ENCODE results near the gene IL12RB1.

The IL12RB1 gene

DNA sequence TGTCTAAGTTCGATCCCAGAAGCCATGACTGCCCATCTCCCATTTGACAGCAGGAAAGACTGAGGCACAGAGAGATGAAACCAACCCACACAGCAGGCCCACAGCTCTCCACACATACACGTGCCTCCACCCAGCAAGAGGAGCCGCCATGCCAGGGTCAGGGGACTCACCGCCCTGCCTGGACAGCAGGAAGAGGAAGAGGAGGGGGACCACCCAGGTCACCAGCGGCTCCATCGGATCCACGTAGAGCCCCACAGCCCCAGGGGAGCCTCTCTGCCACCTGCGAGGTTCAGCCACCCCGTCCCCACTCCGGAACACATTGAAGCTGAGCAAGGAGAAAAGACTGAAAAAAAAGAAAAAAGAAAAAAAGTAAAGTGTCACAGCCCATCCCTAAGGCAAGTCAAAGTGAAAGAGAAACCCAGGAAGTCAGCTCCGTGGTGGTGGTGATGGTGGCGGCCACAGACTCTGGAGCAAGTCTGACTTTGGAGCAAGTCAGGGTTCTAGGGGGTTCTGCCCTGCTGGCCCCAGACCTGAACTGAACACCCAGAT is at the start of gene IL12RB1:
Gene IL12RB1 (minus strand): TSS at position 345 of the 549 bp plus-strand sequence. CDS start 111 bp downstream, at position 234.
- DNase-seq (ENCODE audit: low spot score), result peak; percentile 67

DNA sequence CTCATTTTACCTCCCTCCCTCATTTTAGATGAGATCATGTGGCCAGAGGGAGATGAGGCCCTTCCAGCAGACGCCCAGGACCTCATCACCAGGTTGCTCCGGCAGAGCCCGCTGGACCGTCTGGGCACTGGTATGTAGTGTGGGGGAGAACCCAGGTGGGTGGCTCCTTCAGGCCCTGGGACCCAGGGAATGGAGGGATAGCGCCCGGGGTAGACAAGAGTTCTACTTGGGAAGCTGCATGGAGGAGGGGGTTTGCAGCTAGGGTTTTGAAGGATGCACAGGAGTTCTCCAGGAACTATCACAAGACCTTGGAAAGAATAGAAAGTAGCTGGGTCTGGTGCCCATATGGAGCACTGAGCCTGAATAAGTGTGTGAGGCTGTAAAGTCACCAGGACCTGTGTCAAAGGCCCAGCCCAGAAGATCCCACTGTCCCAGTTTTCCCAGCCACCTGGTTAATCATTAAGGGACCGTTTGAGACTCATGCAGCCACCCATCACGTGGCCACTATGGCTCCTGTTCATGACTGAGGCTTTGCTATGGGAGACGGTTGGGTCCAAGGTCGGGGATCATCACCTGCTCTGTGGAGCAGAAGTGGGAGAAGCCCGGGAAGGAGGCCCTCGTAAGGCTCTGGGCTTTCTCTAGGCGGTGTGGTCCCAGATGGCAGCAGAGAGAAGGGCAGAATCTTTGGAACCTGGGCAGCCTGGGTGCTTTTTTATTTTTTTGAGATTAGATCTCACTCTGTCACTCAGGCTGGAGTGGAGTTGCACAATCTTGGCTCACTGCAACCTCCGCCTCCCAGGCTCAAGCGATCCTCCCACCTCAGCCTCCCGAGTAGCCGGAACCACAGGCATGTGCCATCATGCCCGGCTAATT is 49.2 kb upstream of the IL12RB1 start:
- no peak for DNase-seq (ENCODE audit: low spot score)

DNA sequence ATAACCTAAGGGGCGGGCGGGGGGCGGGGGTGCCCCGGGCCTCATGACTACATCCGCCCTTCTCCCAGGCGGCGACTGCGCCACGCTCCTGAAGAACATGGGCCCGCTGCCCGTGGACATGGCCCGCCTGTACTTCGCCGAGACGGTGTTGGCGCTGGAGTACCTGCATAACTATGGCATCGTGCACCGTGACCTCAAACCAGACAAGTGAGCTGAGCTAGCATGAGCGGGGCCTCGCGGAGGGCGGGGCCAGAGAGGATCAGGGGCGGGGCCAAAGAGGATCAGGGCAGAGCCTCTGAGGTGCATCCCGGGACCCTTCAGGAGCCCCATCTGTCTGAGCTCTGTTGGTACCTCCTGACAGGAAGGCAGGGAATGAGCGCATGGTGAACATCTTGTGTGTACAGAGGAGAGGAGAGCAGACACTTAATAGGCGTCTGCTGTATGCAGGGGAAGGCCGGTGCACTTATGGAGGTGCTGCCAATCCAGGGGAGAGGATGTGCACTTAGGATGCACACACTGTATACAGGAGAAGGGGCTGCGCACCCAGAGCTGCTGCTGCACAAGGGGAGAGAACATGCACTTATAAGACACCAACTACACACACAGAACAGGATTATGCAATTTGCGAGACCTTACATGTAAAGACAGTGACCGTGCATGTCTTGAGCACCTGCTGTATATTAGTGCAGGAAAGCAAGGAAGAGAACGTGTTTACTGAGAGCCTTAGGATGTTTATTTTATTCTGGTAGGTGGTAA is 45.3 kb upstream of the IL12RB1 start:
- DNase-seq (ENCODE audit: low spot score), result no peak

DNA sequence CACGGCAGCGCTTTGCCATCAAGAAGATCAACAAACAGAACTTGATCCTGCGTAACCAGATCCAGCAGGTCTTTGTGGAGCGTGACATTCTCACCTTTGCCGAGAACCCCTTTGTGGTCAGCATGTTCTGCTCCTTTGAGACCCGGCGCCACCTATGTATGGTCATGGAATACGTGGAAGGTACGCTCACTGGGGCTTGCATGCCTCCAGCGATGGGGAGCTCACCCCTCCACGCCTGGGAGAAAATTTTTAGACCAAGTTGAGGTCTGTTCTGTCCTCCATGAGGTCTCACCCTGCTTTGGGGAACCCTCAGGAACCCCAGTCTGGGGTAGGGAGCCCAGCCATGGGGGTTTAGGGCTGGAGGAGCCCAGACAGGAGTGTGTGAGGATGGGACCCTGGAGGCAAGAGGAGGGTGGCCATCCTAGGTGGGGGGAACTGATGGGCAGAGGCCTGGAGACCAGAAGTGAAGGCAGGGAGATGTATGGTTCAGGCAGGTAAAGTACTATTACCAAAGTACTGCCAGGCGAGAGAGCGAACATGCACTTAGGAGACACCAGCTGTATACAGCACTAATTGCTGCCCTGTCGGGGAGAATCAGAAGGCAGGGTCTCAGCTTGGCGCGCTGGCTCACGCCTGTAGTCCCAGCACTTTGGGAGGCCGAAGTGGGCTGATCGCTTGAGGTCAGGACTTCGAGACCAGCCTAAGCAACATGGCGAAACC is 43.9 kb upstream of the IL12RB1 start:
- DNase-seq (ENCODE audit: low spot score), result no peak

DNA sequence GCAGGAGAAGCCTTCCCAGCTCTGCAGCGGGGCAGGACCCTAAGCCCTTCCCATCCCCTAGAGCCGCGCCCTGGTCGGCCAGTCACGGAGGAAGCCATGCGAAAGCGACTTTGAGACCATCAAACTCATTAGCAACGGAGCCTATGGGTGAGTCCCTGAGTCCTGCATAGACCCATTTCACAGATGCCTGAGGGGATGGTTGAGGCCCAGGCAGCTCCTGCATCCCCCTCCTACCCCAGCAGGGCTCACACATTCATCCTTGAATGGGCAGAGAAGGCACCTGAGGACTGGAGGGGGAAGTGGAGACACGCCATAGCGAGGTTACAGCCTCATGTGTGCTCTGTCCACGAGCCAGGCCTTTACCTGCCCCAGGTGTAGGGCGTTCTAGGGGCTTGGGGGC is 42.1 kb upstream of the IL12RB1 start:
- no peak for DNase-seq (ENCODE audit: low spot score)

DNA sequence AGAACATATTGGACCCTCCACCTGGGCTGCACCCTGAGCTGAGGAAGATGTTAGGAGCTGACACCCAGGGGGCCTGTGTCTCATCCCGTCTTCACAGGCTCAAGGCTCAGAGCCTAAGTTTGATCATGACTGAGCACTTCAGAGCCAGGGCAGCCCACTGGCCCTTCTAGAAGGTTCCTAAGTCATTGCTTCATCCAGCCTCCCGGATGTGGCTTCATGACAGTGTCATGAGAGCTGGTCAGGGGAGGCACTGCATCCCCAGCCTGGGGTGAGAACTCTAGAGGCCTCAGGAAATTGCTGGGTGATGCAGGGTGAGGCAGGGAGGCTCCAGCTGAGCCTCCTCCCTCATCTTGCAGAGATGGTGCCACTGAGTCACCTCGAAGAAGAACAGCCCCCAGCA is 41.3 kb upstream of the IL12RB1 start:
- peak; percentile 4 for DNase-seq (ENCODE audit: low spot score)

DNA sequence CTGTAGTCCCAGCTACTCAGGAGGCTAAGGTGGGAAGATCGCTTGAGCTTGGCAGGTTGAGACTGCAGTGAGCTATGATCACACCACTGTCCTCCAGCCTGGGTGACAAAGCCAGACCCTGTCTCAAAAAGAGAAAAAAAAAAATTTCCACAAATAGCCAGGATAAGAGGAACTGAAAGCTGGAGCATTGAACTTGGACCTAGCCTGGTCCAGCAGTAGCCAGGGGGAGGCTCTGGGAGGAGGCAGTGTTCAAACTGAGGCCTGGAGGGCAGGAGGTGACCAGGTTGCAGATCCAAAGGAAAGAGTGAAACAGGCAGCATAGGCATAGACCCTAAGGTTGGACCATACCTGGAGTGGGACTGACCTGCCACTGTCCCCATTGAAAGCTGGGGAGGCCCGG is 39.4 kb upstream of the IL12RB1 start:
- no peak for DNase-seq (ENCODE audit: low spot score)

DNA sequence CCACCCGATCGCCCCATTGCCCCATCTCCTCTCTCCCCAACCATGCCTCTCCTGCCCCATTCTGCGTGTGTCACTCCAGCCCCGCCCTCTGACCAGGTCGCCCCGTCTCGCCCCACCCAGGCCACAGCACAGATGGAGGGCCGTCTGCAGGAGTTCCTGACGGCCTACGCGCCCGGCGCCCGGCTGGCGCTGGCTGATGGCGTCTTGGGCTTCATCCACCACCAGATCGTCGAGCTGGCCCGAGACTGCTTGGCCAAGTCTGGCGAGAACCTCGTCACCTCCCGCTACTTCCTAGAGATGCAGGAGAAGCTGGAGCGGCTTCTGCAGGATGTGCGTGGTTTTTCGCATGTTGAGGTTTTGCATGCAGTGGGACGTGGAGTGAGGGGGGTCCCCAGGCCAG is 37.1 kb upstream of the IL12RB1 start:
- no peak for DNase-seq (ENCODE audit: low spot score)

DNA sequence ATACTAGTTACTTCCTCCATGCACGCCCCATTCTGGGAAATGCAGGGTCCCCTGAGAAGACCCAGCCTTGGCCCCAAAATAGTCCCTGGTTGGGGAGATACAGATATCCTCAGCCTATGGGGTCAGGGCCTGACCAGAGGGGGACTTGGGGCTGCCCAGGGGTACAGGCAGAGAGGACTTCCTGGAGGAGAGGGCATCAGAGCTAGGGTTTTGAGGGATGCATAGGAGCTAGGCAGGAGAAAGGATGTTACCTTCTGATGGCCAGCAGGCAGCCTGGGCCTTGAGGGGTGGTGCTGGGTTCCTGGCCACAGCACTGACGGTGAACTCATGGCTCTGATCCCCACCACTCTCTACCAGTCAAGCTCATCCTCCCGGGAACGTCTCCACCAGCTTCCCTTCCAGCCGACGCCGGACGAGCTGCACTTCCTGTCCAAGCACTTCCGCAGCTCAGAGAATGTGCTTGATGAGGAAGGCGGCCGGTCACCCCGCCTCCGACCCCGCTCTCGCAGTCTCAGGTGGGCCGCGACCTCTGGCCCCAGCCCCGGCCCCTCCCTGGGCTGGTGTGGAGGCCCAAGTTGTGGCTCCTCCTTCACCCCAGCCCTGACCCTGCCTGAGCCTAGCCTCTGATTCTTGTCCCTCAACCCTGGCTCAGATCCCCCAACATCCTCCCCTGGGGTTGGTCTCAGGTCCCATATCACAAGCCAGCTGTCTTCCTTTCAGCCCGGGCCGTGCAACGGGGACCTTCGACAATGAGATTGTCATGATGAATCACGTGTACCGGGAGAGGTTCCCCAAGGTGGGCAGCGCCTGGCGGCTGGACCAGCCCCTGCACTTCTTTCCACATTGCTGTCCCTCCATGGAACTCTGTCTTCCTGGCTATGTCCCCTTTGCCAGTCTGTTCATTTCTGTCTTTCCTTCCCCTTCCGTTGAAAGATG is 36.4 kb upstream of the IL12RB1 start:
- no peak for DNase-seq (ENCODE audit: low spot score)

DNA sequence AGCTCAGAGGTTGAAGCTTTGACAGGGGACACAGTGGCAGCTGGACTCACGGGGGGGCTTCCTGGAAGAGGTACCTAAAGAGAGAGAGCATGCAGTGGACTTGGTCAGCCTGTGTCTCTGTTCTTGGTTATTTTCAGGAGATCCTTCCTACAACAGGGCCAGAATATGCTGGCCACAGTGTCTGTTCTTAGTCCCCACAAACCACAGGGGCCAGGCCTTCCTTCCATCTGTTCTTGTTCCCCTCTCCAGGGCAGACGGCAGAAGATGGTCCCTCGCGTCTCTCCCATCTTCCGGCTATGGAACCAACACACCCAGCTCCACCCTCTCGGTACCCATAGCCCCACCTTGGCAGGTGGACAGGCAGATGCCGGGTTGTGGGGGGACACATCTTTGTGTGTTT is 35.7 kb upstream of the IL12RB1 start:
- no peak for DNase-seq (ENCODE audit: low spot score)

DNA sequence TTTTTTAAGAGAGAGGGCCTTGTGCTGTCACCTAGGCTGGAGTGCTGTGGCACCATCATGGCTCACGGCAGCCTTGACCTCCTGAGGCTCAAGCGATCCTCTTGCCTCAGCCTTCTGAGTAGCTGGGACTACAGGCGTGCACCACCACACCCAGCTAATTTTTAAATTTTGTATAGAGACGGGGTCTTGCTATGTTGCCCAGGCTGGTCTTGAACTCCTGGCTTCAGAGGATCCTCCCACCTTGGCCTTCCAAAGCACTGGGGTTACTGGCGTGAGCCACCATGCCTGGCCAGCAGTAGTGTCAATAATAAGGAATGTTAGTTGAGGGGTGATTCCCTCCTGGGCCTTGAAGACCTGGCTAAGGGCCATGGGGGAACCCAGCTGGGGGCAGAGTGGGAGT is 34.4 kb upstream of the IL12RB1 start:
- no peak for DNase-seq (ENCODE audit: low spot score)

DNA sequence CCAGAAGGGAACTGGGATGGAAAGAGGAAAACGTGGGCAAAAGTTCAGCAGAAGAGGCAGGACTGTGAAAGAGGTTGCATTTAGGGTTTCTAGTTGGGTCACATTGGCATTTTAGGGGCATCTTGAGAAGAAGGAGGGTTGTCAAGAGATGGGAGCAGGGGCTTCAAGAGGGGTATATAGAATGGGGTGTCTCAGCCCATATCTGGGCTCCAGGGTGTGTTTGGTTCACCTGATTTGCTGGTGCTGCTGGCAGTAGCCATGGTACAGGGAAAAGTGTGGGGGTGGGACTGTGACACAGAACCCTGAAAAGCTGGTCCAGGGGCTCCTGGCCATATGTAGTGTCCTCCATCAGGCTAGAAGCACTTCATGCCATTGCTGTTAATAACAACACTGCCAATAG is 33.4 kb upstream of the IL12RB1 start:
- no peak for DNase-seq (ENCODE audit: low spot score)

DNA sequence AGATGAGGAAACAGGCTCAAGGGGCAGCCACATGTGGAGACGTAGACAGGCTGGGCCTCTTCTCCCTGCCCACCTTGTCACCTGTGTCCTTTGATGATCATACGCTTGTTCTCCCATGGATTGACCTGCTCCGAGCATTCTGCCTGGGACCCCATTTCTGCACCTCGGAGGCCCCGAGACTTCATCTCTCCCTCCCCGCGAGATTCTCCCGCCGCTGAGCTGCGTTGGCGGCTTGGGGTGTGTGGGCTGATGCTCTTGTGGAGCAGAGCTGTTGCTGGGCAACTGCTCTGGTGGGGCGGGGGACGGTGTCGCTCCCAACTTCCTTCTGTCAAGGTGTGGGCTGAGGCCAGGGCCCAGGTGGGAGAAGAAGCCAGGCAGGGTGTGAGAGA is 33.0 kb upstream of the IL12RB1 start:
- peak; percentile 66 for DNase-seq (ENCODE audit: low spot score)

DNA sequence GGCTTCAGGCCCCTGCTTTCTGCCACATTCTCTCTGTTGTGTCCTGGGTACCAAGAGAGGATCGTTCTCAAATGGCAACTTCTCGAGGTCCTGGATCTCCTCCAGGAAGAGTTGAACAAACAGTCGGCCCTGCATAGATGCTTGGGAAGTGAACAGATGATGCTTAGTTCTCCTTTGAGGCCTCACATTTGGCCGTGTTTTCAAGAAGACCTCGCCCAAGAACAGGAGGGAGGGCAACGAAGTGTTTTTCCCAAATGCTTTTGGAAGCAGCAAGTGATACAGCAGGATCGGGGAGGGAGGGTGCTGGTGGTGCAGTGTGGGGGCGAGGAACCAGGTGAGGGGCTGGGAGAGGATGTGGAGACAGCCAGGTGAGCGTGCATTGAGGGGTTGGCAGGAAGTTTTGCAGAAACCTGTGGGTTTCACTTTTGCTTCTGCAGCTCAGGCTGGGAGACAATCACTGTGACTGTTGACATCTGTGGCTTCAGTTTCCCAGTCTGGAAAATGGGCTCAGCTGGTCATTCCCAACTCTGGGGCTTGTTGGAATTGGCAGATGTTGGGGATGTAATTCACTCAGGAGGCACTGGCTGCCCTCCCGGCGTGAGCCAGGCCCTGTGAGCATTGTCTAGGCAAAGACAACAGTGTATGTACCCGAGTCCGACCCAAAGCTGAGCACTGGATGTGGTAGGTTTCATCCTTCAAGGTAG is 32.4 kb upstream of the IL12RB1 start:
- peak; percentile 57 for DNase-seq (ENCODE audit: low spot score)

DNA sequence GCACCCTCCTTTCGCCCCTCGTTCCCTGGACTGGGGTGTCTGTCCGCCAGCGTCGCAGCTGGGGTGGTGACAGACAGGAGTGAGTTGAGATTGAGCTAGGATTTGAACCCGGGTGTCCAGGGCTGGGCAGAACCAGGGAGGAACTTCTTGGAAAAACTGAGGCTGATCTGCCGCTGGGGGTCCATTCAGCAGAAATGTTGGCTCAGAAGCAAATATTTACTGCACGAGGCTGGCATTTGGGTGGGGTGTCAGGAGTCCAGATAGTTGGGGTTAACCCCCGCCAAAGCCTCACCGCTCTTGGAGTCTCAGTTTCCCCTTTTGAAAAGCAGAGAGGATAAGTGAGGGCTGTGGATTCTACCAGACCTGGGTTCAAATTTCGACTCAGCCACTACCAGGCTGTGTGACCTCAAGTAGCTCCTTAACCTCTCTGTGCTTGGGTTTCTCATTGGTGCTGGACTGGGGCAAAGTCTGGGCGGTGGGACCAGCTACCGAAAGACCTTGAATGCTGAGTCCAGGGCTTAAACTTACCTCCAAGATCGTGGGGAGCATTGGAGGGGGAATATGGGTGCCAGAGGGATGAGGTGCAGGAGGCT is 31.8 kb upstream of the IL12RB1 start:
- DNase-seq (ENCODE audit: low spot score), result no peak

DNA sequence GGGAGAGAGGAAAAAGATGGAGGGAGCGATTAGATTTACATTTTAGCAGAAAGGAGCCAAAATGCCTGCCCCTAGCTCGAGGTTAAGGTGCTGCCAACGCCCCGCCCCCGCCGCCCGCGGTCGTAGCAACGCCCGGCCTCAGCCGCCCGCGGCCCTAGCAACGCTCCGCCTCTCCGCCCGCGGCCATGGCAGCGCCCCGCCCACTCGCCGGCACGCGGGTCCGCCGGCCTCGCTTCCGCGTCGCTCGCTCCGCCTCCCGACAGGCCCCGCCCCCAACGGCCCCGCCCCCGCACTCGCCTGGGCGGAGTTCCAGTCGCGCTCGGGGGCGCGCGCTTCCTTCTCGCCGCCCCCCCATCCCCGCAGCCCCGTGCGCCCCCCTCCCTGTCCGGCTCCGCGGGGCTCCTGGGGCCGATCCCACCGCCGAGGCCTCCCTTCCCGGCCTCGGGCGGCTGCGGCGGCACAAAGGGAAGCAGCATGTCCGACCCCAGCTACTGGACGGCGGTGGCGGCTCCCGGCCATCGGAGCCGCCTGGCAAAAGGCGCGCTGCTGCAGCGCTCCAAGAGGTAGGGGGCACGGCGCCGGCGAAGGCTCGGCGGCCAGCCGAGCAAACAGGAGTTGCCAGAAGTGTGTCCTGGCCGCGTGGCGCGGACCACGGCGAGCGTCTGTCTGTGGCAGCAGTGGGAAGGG is 31.1 kb upstream of the IL12RB1 start:
- peak; percentile 95 for DNase-seq (ENCODE audit: low spot score)

DNA sequence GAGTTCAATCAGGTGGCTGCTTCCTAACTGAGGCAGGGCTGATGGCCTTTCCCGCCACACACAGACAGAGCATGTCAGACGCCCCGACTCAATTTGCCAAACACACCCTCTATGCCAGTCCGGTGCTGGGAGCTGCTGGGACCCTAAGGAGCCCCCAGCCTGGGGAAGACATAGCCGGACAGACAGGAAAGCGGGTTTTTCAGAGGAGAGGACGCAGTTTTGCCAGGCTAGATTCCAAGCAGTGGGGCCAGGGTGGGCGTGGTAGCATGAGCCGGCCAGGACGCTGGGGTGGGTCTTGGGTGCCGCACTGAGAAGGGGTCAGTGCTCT is 30.6 kb upstream of the IL12RB1 start:
- no peak for DNase-seq (ENCODE audit: low spot score)

DNA sequence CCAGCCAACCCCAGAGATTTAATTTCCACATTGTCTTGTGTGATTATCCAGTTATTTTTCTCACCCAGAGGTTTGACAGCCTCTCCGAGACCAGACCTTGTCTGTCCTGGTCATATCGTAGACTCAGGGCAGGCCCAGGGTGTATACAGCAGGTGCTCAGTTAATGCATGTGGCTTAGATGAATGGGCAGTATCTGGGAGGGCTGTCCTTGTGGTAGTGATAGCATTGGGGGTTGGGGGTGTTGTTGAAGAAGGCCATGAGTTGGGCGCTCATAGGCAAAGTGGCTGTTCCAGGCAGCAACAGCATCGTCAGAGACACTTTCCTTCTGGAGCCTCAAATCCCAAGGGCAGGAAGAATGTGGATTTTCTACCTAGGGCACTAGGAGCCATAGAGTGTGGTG is 27.7 kb upstream of the IL12RB1 start:
- no peak for DNase-seq (ENCODE audit: low spot score)

DNA sequence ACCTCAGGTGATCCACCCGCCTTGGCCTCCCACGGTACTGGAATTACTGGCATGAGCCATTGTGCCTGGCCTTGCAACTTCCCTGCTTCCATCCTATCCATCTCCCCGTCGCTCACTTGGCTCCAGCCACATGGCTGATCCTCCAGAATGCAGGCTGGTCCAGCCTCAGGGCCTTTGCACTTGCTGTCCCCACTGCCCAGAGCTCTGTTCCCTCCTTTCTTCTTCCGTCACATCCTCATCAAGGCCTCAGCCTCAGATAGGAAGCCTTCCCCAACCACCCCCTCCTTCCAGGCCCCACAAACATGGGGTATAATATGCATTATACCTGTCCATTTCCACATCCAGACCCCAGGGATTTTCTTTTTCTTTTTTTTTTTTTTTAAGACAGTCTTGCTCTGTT is 27.1 kb upstream of the IL12RB1 start:
- no peak for DNase-seq (ENCODE audit: low spot score)

DNA sequence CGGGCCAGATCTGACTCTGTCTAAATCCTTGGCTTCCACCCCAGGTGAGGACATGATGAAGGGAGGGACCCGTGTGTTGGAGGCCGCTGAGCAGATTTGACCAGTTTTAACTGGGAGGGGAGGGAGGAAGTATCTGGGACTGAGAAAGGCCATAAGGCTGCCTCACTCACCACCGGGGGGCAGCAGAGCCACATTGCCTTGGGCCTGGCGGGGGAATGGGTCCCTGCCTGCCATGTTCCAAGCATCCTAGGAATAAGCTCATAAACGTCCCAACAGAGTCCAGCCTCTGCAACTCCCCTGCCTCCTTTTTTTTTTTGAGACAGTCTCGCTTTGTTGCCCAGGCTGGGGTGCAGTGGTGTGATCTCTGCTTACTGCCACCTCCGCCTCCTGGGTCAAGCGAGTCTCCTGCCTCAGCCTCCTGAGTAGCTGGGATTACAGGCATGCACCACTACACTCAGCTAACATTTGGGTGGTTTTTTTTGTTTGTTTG is 26.3 kb upstream of the IL12RB1 start:
- DNase-seq (ENCODE audit: low spot score), result peak; percentile 83

All from CD4-positive, alpha-beta T cell treated with Interleukin-15 for 4 hours (primary cell).